Activated naive CD4-positive, alpha-beta T cell treated with anti-CD3 and anti-CD28 coated beads, Interleukin-2, amount 50 U/mL, for 72 hours (primary cell): Measurements from ENCODE around the gene STX8. TPM values are rescaled to one million over a fixed set of nuclear protein-coding genes. Genes with fewer than 3 reads are reported as not detected.
"Not testable (repeated sequence)": the region's sequence is repeated elsewhere in the genome, so short reads cannot be mapped to it uniquely, and the experiment has no call there.

Source experiments
- ATAC-seq, 2 donors: fragments of 150-1000 bp; cut with Tn5 transposase; 2 replicates each; pipeline ENCODE4 v1.10.0; 2021; ENCODE audit warnings: mild to moderate bottlenecking in 2 of 2, moderate library complexity in 2 of 2
- DNase-seq, 2 donors: peaks; one replicate each; pipeline ENCODE4 v3.0.0; 2021 to 2022; ENCODE audit warnings: low spot score in 2 of 2
- H3K27ac Mint-ChIP-seq, 2 donors: one replicate each; pipeline ENCODE4 v1.8.0; 2022; ENCODE audit warnings: mild to moderate bottlenecking in 2 of 2, mixed read lengths in 2 of 2
- H3K36me3 Mint-ChIP-seq, 2 donors: one replicate each; pipeline ENCODE4 v1.8.0; 2022; ENCODE audit warnings: mixed read lengths in 2 of 2
- H3K9me3 Mint-ChIP-seq, 2 donors: one replicate each; pipeline ENCODE4 v1.8.0; 2022; ENCODE audit warnings: mixed read lengths in 2 of 2
- total RNA-seq, 2 donors: library from RNA; stranded (reverse); gene quantifications; one replicate each; pipeline ENCODE4 v1.2.3, GENCODE V29; 2022

Gene STX8
- total RNA-seq, 2 donors from 2014 or later, result 42.1 to 65.4 TPM

GRCh38 chr17:9266697-9267117 lies 308.9 kb downstream of the STX8 start:
- DNase-seq, result no peak
- H3K9me3 Mint-ChIP-seq, result peaks cover 0 to 4% of the 10 kb centered on the region in 2 donors
- peaks cover 0 to 15% of the 10 kb centered on the region in 2 donors for H3K36me3 Mint-ChIP-seq
- H3K27ac Mint-ChIP-seq, result no peak overlapping the region
- ATAC-seq, result no peak

GRCh38 chr17:9266031-9266680 lies 309.5 kb downstream of the STX8 start:
- ATAC-seq (no peak), DNase-seq (no peak)
- peaks cover 0 to 15% of the 10 kb centered on the region in 2 donors for H3K36me3 Mint-ChIP-seq
- H3K9me3 Mint-ChIP-seq, result peaks cover 0 to 4% of the 10 kb centered on the region in 2 donors
- no peak overlapping the region for H3K27ac Mint-ChIP-seq

- no peak for ATAC-seq
- H3K36me3 Mint-ChIP-seq, result peaks cover 0 to 21% of the 10 kb centered on the region in 2 donors
- H3K27ac Mint-ChIP-seq, result peak overlapping the region in 1 of 2 donors; percentile 3
- no peak for DNase-seq
- H3K9me3 Mint-ChIP-seq, result peaks cover 0 to 4% of the 10 kb centered on the region in 2 donors
Observed at GRCh38 chr17:9261081-9262012, 314.3 kb downstream of the STX8 start.

- ATAC-seq, result no peak
- Mint-ChIP-seq H3K36me3 (peaks cover 0 to 23% of the 10 kb centered on the region in 2 donors), H3K9me3 (peaks cover 0 to 9% of the 10 kb centered on the region in 2 donors), H3K27ac (peak overlapping the region in 1 of 2 donors; percentile 20)
- DNase-seq, result no peak
Observed at GRCh38 chr17:9259419-9259818, 316.2 kb downstream of the STX8 start.

GRCh38 chr17:9258115-9259015 lies 317.3 kb downstream of the STX8 start:
- ATAC-seq, result peak; percentile 52 to 76
- Mint-ChIP-seq H3K27ac (no peak overlapping the region), H3K9me3 (peaks cover 0 to 5% of the 10 kb centered on the region in 2 donors), H3K36me3 (peaks cover 0 to 15% of the 10 kb centered on the region in 2 donors)
- no peak for DNase-seq

- H3K27ac Mint-ChIP-seq, result not testable (repeated sequence)
Observed at GRCh38 chr17:9257630-9257965, 318.0 kb downstream of the STX8 start.

GRCh38 chr17:9256751-9257629 lies 318.6 kb downstream of the STX8 start:
- ATAC-seq (no peak), DNase-seq (no peak)
- Mint-ChIP-seq H3K9me3 (peaks cover 0 to 5% of the 10 kb centered on the region in 2 donors), H3K27ac (no peak overlapping the region), H3K36me3 (peaks cover 0 to 15% of the 10 kb centered on the region in 2 donors)

More at GRCh38 chr17:9257630-9257965, 318.0 kb downstream of the STX8 start:
- H3K9me3 Mint-ChIP-seq, DNase-seq, ATAC-seq: not testable (repeated sequence)
- peaks cover 0 to 15% of the 10 kb centered on the region in 2 donors for H3K36me3 Mint-ChIP-seq

GRCh38 chr17:9256361-9256750 lies 319.3 kb downstream of the STX8 start:
- H3K36me3 Mint-ChIP-seq, result peaks cover 0 to 16% of the 10 kb centered on the region in 2 donors
- DNase-seq, result no peak
- peaks cover 0 to 5% of the 10 kb centered on the region in 2 donors for H3K9me3 Mint-ChIP-seq
- no peak overlapping the region for H3K27ac Mint-ChIP-seq
- no peak for ATAC-seq

- Mint-ChIP-seq H3K27ac (no peak overlapping the region), H3K36me3 (peaks cover 0 to 18% of the 10 kb centered on the region in 2 donors), H3K9me3 (peaks cover 0 to 5% of the 10 kb centered on the region in 2 donors)
- no peak for ATAC-seq
- DNase-seq, result no peak
Observed at GRCh38 chr17:9255833-9256232, 319.8 kb downstream of the STX8 start.

GRCh38 chr17:9254841-9255240 lies 320.8 kb downstream of the STX8 start:
- H3K9me3 Mint-ChIP-seq, result peaks cover 0 to 5% of the 10 kb centered on the region in 2 donors
- peak overlapping the region in 1 of 2 donors; percentile 41 for H3K27ac Mint-ChIP-seq
- no peak for DNase-seq
- H3K36me3 Mint-ChIP-seq, result peaks cover 0 to 14% of the 10 kb centered on the region in 2 donors
- ATAC-seq, result no peak

GRCh38 chr17:9253308-9253707 lies 322.3 kb downstream of the STX8 start:
- peaks cover 0 to 5% of the 10 kb centered on the region in 2 donors for H3K9me3 Mint-ChIP-seq
- ATAC-seq (no peak), DNase-seq (no peak)
- H3K36me3 Mint-ChIP-seq, result peaks cover 0 to 14% of the 10 kb centered on the region in 2 donors
- peak overlapping the region; percentile 73 to 77 for H3K27ac Mint-ChIP-seq

- peaks cover 0 to 14% of the 10 kb centered on the region in 2 donors for H3K36me3 Mint-ChIP-seq
- peaks cover 0 to 5% of the 10 kb centered on the region in 2 donors for H3K9me3 Mint-ChIP-seq
- no peak for DNase-seq
- no peak for ATAC-seq
- H3K27ac Mint-ChIP-seq, result peak overlapping the region in 1 of 2 donors; percentile 52
Observed at GRCh38 chr17:9251273-9251672, 324.3 kb downstream of the STX8 start.

- H3K27ac Mint-ChIP-seq, result peak overlapping the region; percentile 0 to 8
- H3K36me3 Mint-ChIP-seq, result peaks cover 0 to 8% of the 10 kb centered on the region in 2 donors
- DNase-seq (no peak), ATAC-seq (no peak)
- no peaks in the 10 kb centered on the region for H3K9me3 Mint-ChIP-seq
Observed at GRCh38 chr17:9249245-9249953, 326.2 kb downstream of the STX8 start.

GRCh38 chr17:9247401-9247938 lies 328.1 kb downstream of the STX8 start:
- ATAC-seq (no peak), DNase-seq (no peak)
- no peak overlapping the region for H3K27ac Mint-ChIP-seq
- H3K36me3 Mint-ChIP-seq, result peaks cover 0 to 5% of the 10 kb centered on the region in 2 donors
- no peaks in the 10 kb centered on the region for H3K9me3 Mint-ChIP-seq
